ENCODE measurements around the gene PPP2R5C. TPM values are rescaled to one million over a fixed set of nuclear protein-coding genes. Genes with fewer than 3 reads are reported as not detected.

Gene PPP2R5C
- total and polyA plus RNA-seq, 9 of the 15 experiments (the other 6 are each of a cell fraction or from before 2014, with no cell fraction given), result 284 to 617 (median 395) TPM

DNA sequence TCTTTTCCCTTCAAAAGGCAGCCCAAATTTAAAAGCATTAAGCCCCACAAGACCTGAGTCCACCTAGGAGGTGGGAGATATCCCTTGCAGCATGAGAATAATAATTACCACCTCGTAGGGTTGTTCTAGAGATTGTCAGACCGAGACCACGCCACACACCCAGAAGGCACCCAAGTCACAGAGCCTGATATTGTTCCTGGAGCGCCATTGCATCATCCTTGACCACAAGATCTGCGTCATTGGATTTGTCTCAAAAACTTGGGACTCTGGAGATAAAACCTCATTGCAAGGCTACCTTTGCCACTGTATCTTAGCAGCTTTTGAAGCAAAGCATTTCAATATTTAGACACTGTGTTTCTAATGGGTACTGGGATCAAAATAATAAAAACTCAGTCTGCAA is 29.4 kb upstream of the PPP2R5C start (continued):
- TF ChIP-seq, protein P1, sequence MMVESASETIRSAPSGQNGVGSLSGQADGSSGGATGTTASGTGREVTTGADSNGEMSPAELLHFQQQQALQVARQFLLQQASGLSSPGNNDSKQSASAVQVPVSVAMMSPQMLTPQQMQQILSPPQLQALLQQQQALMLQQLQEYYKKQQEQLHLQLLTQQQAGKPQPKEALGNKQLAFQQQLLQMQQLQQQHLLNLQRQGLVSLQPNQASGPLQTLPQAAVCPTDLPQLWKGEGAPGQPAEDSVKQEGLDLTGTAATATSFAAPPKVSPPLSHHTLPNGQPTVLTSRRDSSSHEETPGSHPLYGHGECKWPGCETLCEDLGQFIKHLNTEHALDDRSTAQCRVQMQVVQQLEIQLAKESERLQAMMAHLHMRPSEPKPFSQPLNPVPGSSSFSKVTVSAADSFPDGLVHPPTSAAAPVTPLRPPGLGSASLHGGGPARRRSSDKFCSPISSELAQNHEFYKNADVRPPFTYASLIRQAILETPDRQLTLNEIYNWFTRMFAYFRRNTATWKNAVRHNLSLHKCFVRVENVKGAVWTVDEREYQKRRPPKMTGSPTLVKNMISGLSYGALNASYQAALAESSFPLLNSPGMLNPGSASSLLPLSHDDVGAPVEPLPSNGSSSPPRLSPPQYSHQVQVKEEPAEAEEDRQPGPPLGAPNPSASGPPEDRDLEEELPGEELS (CRISPR knock-in tag; IDR thresholded peaks at IDR 0.05; ENCODE audit: borderline replicate concordance), result no peak
- TF ChIP-seq ZNF655 (CRISPR knock-in tag; IDR thresholded peaks at IDR 0.05) (no peak), HDAC2 (IDR thresholded peaks at IDR 0.05) (no peak), GATAD2A (IDR thresholded peaks at IDR 0.05) (no peak), ZNF384 (IDR thresholded peaks at IDR 0.05; ENCODE audit: low read depth, low read length) (no peak), ZNF507 (tag; conservative IDR thresholded peaks at IDR 0.05) (no peak), KLF13 (tag; IDR thresholded peaks at IDR 0.05; ENCODE audit: borderline replicate concordance, low read depth) (no peak), KLF16 (IDR thresholded peaks at IDR 0.05) (no peak), BHLHE40 (IDR thresholded peaks at IDR 0.05; ENCODE audit: low read length) (no peak), SP2 (IDR thresholded peaks at IDR 0.05; ENCODE audit: extremely low read depth, low read depth, low read length, poor library complexity, severe bottlenecking) (no peak), SAFB2 (IDR thresholded peaks at IDR 0.05; ENCODE audit: borderline replicate concordance, low read depth, low read length, severe bottlenecking) (no peak), ATF7 (IDR thresholded peaks at IDR 0.05) (peak; percentile 92), GABPA (tag; conservative IDR thresholded peaks at IDR 0.05; ENCODE audit: low read depth) (0 out of 2 replicates have a peak, but pooled peaks have one; percentile 14), SNRNP70 (optimal IDR thresholded peaks at IDR 0.05; ENCODE audit: low read depth, low read length) (no peak), NFE2 (IDR thresholded peaks at IDR 0.05; ENCODE audit: low read depth) (no peak; the same call in 1 of the 2 replicates), MBD1 (CRISPR knock-in tag; IDR thresholded peaks at IDR 0.05) (no peak), RHOXF2B (CRISPR knock-in tag; conservative IDR thresholded peaks at IDR 0.05) (no peak), GTF2F1 (IDR thresholded peaks at IDR 0.05; ENCODE audit: low read depth, low read length) (no peak), HSF4 (CRISPR knock-in tag; IDR thresholded peaks at IDR 0.05; ENCODE audit: borderline replicate concordance) (no peak), LCOR (CRISPR knock-in tag; IDR thresholded peaks at IDR 0.05) (no peak)
- TF ChIP-seq, protein P2, sequence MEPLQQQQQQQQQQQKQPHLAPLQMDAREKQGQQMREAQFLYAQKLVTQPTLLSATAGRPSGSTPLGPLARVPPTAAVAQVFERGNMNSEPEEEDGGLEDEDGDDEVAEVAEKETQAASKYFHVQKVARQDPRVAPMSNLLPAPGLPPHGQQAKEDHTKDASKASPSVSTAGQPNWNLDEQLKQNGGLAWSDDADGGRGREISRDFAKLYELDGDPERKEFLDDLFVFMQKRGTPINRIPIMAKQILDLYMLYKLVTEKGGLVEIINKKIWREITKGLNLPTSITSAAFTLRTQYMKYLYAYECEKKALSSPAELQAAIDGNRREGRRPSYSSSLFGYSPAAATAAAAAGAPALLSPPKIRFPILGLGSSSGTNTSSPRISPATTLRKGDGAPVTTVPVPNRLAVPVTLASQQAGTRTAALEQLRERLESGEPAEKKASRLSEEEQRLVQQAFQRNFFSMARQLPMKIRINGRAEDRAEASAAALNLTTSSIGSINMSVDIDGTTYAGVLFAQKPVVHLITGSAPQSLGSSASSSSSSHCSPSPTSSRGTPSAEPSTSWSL (CRISPR knock-in tag; IDR thresholded peaks at IDR 0.05; ENCODE audit: borderline replicate concordance), result no peak
- TF ChIP-seq, protein P3, sequence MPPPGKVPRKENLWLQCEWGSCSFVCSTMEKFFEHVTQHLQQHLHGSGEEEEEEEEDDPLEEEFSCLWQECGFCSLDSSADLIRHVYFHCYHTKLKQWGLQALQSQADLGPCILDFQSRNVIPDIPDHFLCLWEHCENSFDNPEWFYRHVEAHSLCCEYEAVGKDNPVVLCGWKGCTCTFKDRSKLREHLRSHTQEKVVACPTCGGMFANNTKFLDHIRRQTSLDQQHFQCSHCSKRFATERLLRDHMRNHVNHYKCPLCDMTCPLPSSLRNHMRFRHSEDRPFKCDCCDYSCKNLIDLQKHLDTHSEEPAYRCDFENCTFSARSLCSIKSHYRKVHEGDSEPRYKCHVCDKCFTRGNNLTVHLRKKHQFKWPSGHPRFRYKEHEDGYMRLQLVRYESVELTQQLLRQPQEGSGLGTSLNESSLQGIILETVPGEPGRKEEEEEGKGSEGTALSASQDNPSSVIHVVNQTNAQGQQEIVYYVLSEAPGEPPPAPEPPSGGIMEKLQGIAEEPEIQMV (tag; conservative IDR thresholded peaks at IDR 0.05; ENCODE audit: low read depth), result no peak
